Neural cell (in vitro differentiated cells): ENCODE results near the gene FHIT. TPM values are rescaled to one million over a fixed set of nuclear protein-coding genes. Genes with fewer than 3 reads are reported as not detected.

Experiments used
- H2AFZ ChIP-seq: fragments of 200-600, 300-800 bp; sonication (generic), shearing (Covaris generic); 2 replicates; pipeline ENCODE4 v1.6.0; 2014; ENCODE audit warnings: low read depth, mild to moderate bottlenecking, antibody characterized with exemption, low read length, moderate library complexity
- H3F3A ChIP-seq: fragments of 200-600 bp; shearing (Covaris generic); 2 replicates; pipeline ENCODE4 v1.6.1; 2016; ENCODE audit warnings: mild to moderate bottlenecking, moderate library complexity, mixed read lengths, antibody characterized with exemption, low read length; ENCODE audit not compliant: insufficient read depth, poor library complexity, severe bottlenecking
- H3K27ac ChIP-seq: fragments of 200-600, 300-800 bp; sonication (generic), shearing (Covaris generic); 2 replicates; pipeline ENCODE4 v1.5.1; 2014; ENCODE audit warnings: mild to moderate bottlenecking, low read length, moderate library complexity
- H3K27me3 ChIP-seq: fragments of 300-800, 200-600 bp; sonication (generic), shearing (Covaris generic); 2 replicates; pipeline ENCODE4 v1.6.0; 2014; ENCODE audit warnings: mild to moderate bottlenecking, low read depth, low read length, moderate library complexity; ENCODE audit not compliant: insufficient read depth
- H3K36me3 ChIP-seq: fragments of 300-800, 200-600 bp; sonication (generic), shearing (Covaris generic); 2 replicates; pipeline ENCODE4 v1.5.1; 2014; ENCODE audit warnings: mild to moderate bottlenecking, antibody characterized with exemption, low read length, moderate library complexity; ENCODE audit not compliant: insufficient read depth
- H3K4me2 ChIP-seq: fragments of 300-800, 200-600 bp; sonication (generic), shearing (Covaris generic); 2 replicates; pipeline ENCODE4 v1.6.0; 2014; ENCODE audit warnings: mild to moderate bottlenecking, low read length
- H3K4me3 ChIP-seq: fragments of 300-800, 200-600 bp; sonication (generic), shearing (Covaris generic); 2 replicates; pipeline ENCODE4 v1.5.1; 2014; ENCODE audit warnings: mild to moderate bottlenecking, low read length, moderate library complexity
- H3K79me2 ChIP-seq: fragments of 200-600 bp; shearing (Covaris generic); replicated peaks from 2 replicates; pipeline ENCODE4 v1.6.0; 2014; ENCODE audit warnings: mild to moderate bottlenecking, low read length, moderate library complexity; ENCODE audit not compliant: insufficient read depth
- H3K9ac ChIP-seq: fragments of 300-800, 200-600 bp; sonication (generic), shearing (Covaris generic); 2 replicates; pipeline ENCODE4 v1.6.1; 2016; ENCODE audit warnings: mild to moderate bottlenecking, low read length, mixed read lengths
- H3K9me2 ChIP-seq: fragments of 200-600 bp; shearing (Covaris generic); 2 replicates; pipeline ENCODE4 v1.6.1; 2016; ENCODE audit warnings: mild to moderate bottlenecking, low read length, mixed read lengths; ENCODE audit not compliant: insufficient read depth
- H3K9me3 ChIP-seq: fragments of 200-600, 300-800 bp; sonication (generic), shearing (Covaris generic); 2 replicates; pipeline ENCODE4 v1.6.1; 2016; ENCODE audit warnings: mild to moderate bottlenecking, mixed run types, low read length, moderate library complexity, mixed read lengths
- H4K20me1 ChIP-seq: fragments of 200-600 bp; shearing (Covaris generic); 2 replicates; pipeline ENCODE4 v1.6.1; 2016; ENCODE audit warnings: mild to moderate bottlenecking, mixed run types; ENCODE audit not compliant: insufficient read depth
- EP300 ChIP-seq: fragments of 450-650 bp; conservative IDR thresholded peaks from 2 replicates; pipeline ENCODE4 v1.6.1; 2014; ENCODE audit warnings: antibody characterized with exemption, mild to moderate bottlenecking, moderate library complexity; ENCODE audit not compliant: poor library complexity, severe bottlenecking
- EZH2 ChIP-seq: fragments of 200-600, 300-800 bp; shearing (Covaris generic), sonication (generic); IDR thresholded peaks from 2 replicates; pipeline ENCODE4 v1.6.1; 2014; ENCODE audit warnings: antibody characterized with exemption, low read length, borderline replicate concordance, mild to moderate bottlenecking; ENCODE audit not compliant: insufficient read depth, poor library complexity, severe bottlenecking
- MXI1 ChIP-seq: fragments of 450-650 bp; conservative IDR thresholded peaks from 2 replicates; pipeline ENCODE4 v1.6.1; 2014; ENCODE audit warnings: antibody characterized with exemption, mild to moderate bottlenecking; ENCODE audit not compliant: poor library complexity, severe bottlenecking
- POLR2AphosphoS5 ChIP-seq: IDR thresholded peaks from 2 replicates; pipeline ENCODE4 v1.6.1; 2012
- RAD21 ChIP-seq: fragments of 450-650 bp; conservative IDR thresholded peaks from 2 replicates; pipeline ENCODE4 v1.6.1; 2014; ENCODE audit warnings: antibody characterized with exemption, mild to moderate bottlenecking, moderate library complexity
- SMC3 ChIP-seq: fragments of 450-650 bp; conservative IDR thresholded peaks from 2 replicates; pipeline ENCODE4 v1.6.1; 2014; ENCODE audit warnings: antibody characterized with exemption, mild to moderate bottlenecking, moderate library complexity; ENCODE audit not compliant: poor library complexity
- TAF1 ChIP-seq: IDR thresholded peaks from 2 replicates; pipeline ENCODE4 v1.6.1; 2012; ENCODE audit warnings: low read depth
- polyA plus RNA-seq: library from polyadenylated mRNA; depleted of rRNA; stranded (reverse); fragments of >200 nt; gene quantifications from 2 replicates; pipeline ENCODE4 v1.2.3, GENCODE V29; 2014
- TF ChIP-seq, protein P1 (sequence below): fragments of 450-650 bp; IDR thresholded peaks from 2 replicates; pipeline ENCODE4 v1.5.1; 2014; ENCODE audit warnings: antibody characterized with exemption, mild to moderate bottlenecking, moderate library complexity; ENCODE audit not compliant: poor library complexity, severe bottlenecking
- TF ChIP-seq, protein P2 (sequence below): IDR thresholded peaks from 2 replicates; pipeline ENCODE4 v1.6.1; 2012; ENCODE audit warnings: borderline replicate concordance

The FHIT gene
- polyA plus RNA-seq, 1 donor from 2014 or later = not detected

DNA sequence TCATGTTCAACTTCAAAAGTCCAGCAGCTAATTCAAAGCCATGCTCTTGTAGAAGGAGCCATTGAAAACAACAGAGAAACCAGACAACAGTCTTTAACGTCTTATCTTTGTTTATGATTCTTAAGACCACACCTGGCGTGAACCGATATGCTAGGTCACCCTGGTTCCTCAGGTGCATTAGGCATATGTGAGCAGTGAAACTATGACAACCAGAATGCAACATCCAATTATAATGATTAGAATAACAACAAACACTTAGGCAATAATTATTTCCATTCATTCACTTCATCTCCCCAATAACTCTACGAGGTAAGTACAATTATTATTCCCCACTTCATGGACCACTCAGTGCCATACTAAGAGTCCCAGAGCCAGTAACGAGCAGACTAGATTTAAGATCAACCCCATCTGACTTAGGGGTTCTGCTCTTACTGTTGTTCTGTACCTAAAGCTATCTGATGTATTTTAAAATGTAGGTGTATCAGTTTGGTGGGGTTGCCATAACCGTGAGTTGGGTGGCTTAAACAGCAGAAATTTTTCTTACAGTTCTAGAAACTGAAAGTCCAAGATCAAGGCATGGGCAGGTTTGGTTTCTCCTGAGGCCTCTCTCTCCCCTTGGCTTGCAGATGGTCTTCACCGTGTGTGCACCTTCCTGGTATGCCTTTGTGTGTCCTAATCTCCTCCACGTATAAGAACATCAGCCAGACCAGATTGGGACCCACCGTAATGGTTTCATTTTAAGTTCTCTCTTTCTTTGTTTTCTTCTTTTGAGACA lies 1203.6 kb downstream of the FHIT start:
- no peaks in the 10 kb centered on the region for H4K20me1 ChIP-seq
- H3K36me3 ChIP-seq = no peaks in the 10 kb centered on the region
- no peak overlapping the region for H3K4me3 ChIP-seq
- H3K79me2 ChIP-seq = no peaks in the 10 kb centered on the region
- no peak for TF ChIP-seq RAD21
- H3K27me3 ChIP-seq = no peaks in the 10 kb centered on the region
- H3K4me2 ChIP-seq = no peak overlapping the region
- H2AFZ ChIP-seq = no peak overlapping the region
- H3F3A ChIP-seq = no peaks in the 10 kb centered on the region
- H3K9me3 ChIP-seq = no peaks in the 10 kb centered on the region
- H3K9ac ChIP-seq = no peak overlapping the region
- no peaks in the 10 kb centered on the region for H3K9me2 ChIP-seq
- no peak overlapping the region for H3K27ac ChIP-seq

DNA sequence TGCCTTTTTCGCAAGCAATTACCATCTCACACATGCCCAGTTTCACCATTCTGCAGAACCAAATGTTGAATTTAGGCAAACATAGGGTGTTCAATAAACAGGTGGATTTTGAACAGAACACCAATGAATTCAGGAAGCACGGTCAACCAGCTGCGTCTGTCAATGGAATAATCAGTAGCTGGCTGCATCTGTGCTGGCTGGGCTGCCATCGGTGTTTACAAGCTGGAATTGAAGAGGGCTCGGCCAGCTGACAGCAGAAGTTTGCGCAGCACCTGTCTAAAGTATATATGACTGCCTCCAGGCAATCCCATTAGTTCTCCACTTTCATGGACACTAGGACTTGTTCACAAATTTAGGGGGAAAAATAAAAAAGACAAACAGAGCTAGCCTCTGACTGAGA lies 1205.0 kb downstream of the FHIT start:
- Histone ChIP-seq H3F3A (no peaks in the 10 kb centered on the region), H3K9me2 (no peaks in the 10 kb centered on the region), H3K4me2 (no peak overlapping the region), H3K36me3 (no peaks in the 10 kb centered on the region), H4K20me1 (no peaks in the 10 kb centered on the region), H3K27ac (no peak overlapping the region), H3K9me3 (no peaks in the 10 kb centered on the region), H3K4me3 (no peak overlapping the region), H3K9ac (no peak overlapping the region), H3K27me3 (no peaks in the 10 kb centered on the region), H3K79me2 (no peaks in the 10 kb centered on the region), H2AFZ (no peak overlapping the region)
- TF ChIP-seq POLR2AphosphoS5 (no peak), TAF1 (no peak), EP300 (no peak), MXI1 (no peak), EZH2 (no peak), RAD21 (no peak), SMC3 (no peak)
- TF ChIP-seq, protein P1, sequence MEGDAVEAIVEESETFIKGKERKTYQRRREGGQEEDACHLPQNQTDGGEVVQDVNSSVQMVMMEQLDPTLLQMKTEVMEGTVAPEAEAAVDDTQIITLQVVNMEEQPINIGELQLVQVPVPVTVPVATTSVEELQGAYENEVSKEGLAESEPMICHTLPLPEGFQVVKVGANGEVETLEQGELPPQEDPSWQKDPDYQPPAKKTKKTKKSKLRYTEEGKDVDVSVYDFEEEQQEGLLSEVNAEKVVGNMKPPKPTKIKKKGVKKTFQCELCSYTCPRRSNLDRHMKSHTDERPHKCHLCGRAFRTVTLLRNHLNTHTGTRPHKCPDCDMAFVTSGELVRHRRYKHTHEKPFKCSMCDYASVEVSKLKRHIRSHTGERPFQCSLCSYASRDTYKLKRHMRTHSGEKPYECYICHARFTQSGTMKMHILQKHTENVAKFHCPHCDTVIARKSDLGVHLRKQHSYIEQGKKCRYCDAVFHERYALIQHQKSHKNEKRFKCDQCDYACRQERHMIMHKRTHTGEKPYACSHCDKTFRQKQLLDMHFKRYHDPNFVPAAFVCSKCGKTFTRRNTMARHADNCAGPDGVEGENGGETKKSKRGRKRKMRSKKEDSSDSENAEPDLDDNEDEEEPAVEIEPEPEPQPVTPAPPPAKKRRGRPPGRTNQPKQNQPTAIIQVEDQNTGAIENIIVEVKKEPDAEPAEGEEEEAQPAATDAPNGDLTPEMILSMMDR = no peak
- TF ChIP-seq, protein P2, sequence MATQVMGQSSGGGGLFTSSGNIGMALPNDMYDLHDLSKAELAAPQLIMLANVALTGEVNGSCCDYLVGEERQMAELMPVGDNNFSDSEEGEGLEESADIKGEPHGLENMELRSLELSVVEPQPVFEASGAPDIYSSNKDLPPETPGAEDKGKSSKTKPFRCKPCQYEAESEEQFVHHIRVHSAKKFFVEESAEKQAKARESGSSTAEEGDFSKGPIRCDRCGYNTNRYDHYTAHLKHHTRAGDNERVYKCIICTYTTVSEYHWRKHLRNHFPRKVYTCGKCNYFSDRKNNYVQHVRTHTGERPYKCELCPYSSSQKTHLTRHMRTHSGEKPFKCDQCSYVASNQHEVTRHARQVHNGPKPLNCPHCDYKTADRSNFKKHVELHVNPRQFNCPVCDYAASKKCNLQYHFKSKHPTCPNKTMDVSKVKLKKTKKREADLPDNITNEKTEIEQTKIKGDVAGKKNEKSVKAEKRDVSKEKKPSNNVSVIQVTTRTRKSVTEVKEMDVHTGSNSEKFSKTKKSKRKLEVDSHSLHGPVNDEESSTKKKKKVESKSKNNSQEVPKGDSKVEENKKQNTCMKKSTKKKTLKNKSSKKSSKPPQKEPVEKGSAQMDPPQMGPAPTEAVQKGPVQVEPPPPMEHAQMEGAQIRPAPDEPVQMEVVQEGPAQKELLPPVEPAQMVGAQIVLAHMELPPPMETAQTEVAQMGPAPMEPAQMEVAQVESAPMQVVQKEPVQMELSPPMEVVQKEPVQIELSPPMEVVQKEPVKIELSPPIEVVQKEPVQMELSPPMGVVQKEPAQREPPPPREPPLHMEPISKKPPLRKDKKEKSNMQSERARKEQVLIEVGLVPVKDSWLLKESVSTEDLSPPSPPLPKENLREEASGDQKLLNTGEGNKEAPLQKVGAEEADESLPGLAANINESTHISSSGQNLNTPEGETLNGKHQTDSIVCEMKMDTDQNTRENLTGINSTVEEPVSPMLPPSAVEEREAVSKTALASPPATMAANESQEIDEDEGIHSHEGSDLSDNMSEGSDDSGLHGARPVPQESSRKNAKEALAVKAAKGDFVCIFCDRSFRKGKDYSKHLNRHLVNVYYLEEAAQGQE = no peak
